ENCODE measurements around the gene ERVK3-1.
A peak's percentile ranks its signal among the peaks of the same experiment; 100 is the strongest.
"Not testable (repeated sequence)": the region's sequence is repeated elsewhere in the genome, so short reads cannot be mapped to it uniquely, and the experiment has no call there.

The ERVK3-1 gene

GRCh38 chr19:58338825-58339558 lies 33.8 kb downstream of the ERVK3-1 start:
- DNase-seq (ENCODE audit: extremely low read depth in 1 of 2, low read depth in 1 of 2): no peak

GRCh38 chr19:58345558-58345957 lies 40.4 kb downstream of the ERVK3-1 start:
- DNase-seq (ENCODE audit: extremely low read depth in 1 of 2, low read depth in 1 of 2): no peak

- peak; percentile 43 to 45 for DNase-seq (ENCODE audit: extremely low read depth in 1 of 2, low read depth in 1 of 2)
Observed at GRCh38 chr19:58346961-58347929, 42.1 kb downstream of the ERVK3-1 start.

- not testable (repeated sequence) for DNase-seq (ENCODE audit: extremely low read depth in 1 of 2, low read depth in 1 of 2)
Observed at GRCh38 chr19:58348080-58348479, 42.9 kb downstream of the ERVK3-1 start.

GRCh38 chr19:58349590-58349989 lies 44.4 kb downstream of the ERVK3-1 start:
- no peak for DNase-seq (ENCODE audit: extremely low read depth in 1 of 2, low read depth in 1 of 2)

GRCh38 chr19:58350001-58350861 lies 45.1 kb downstream of the ERVK3-1 start:
- DNase-seq (ENCODE audit: extremely low read depth in 1 of 2, low read depth in 1 of 2): no peak

- no peak for DNase-seq (ENCODE audit: extremely low read depth in 1 of 2, low read depth in 1 of 2)
Observed at GRCh38 chr19:58350871-58351557, 45.8 kb downstream of the ERVK3-1 start.

- no peak for DNase-seq (ENCODE audit: extremely low read depth in 1 of 2, low read depth in 1 of 2)
Observed at GRCh38 chr19:58351558-58351878, 46.3 kb downstream of the ERVK3-1 start.

GRCh38 chr19:58351990-58352755 lies 47.0 kb downstream of the ERVK3-1 start:
- DNase-seq (ENCODE audit: extremely low read depth in 1 of 2, low read depth in 1 of 2): no peak

GRCh38 chr19:58352760-58353671 lies 47.8 kb downstream of the ERVK3-1 start, which contains the start of gene A1BG:
A1BG (minus strand) TSS chr19:58353492; CDS start chr19:58353437, 55 bp downstream.
- no peak for DNase-seq (ENCODE audit: extremely low read depth in 1 of 2, low read depth in 1 of 2)

GRCh38 chr19:58353717-58354477 lies 48.7 kb downstream of the ERVK3-1 start:
- DNase-seq (ENCODE audit: extremely low read depth in 1 of 2, low read depth in 1 of 2): no peak

- no peak for DNase-seq (ENCODE audit: extremely low read depth in 1 of 2, low read depth in 1 of 2)
Observed at GRCh38 chr19:58354478-58355030, 49.4 kb downstream of the ERVK3-1 start.

GRCh38 chr19:58355215-58355796 lies 50.1 kb downstream of the ERVK3-1 start:
- no peak for DNase-seq (ENCODE audit: extremely low read depth in 1 of 2, low read depth in 1 of 2)

- peak in 1 of 2 donors; percentile 10 for DNase-seq (ENCODE audit: extremely low read depth in 1 of 2, low read depth in 1 of 2)
Observed at GRCh38 chr19:58355908-58356765, 51.0 kb downstream of the ERVK3-1 start.

- no peak for DNase-seq (ENCODE audit: extremely low read depth in 1 of 2, low read depth in 1 of 2)
Observed at GRCh38 chr19:58356766-58357480, 51.7 kb downstream of the ERVK3-1 start.
